A549 (cell line): Measurements from ENCODE around the gene UNC13A. TPM values are rescaled to one million over a fixed set of nuclear protein-coding genes. Genes with fewer than 3 reads are reported as not detected.

Source experiments
- ATAC-seq, 2 experiments: fragments of 200-7000 bp in 1 of 2; fragments of >200 bp in 1 of 2; cut with Nextera tagmentation in 1 of 2; cut with Tn5 transposase in 1 of 2; 3 replicates each; pipeline versions ENCODE4 v1.8.0 to v1.9.1; 2018 to 2020; ENCODE audit warnings: mild to moderate bottlenecking in 1 of 2, moderate library complexity in 1 of 2
- CTCF ChIA-PET: fragments of 300-600 bp; sonication (Branson Sonifier 250); formaldehyde crosslinking; extraction: SDS; loops from one replicate; lab custom pipeline; 2021; ENCODE audit warnings: antibody characterized with exemption, inconsistent platforms; lab: Yijun Ruan, JAX
- POLR2A ChIA-PET: fragments of 350-600 bp; formaldehyde crosslinking; extraction: SDS; loops from one replicate; lab custom pipeline; 2021; ENCODE audit warnings: antibody characterized with exemption, inconsistent platforms; lab: Yijun Ruan, JAX
- DNase-seq, 2 experiments: peaks; one replicate each; pipeline versions ENCODE4 v3.0.0 to v3.0.0-alpha.2; 2011 to 2016; ENCODE audit warnings: low read depth in 1 of 2, low spot score in 1 of 2
- FAIRE-seq: peaks from 2 replicates; lab custom pipeline; 2011; peaks lifted over from hg19 to GRCh38; lab: Jason Lieb, UNC
- H3K27ac ChIP-seq, 2 experiments: fragments of >200 bp; sonication (Bioruptor Twin); formaldehyde crosslinking; 3 replicates each; pipeline ENCODE4 v1.5.1; 2016 to 2017
- H3K4me1 ChIP-seq: fragments of >200 bp; sonication (Bioruptor Twin); formaldehyde crosslinking; 3 replicates; pipeline ENCODE4 v1.6.1; 2016
- H3K4me2 ChIP-seq: fragments of >200 bp; sonication (Bioruptor Twin); formaldehyde crosslinking; 3 replicates; pipeline ENCODE4 v1.6.1; 2016
- H3K4me3 ChIP-seq: fragments of >200 bp; sonication (Bioruptor Twin); formaldehyde crosslinking; 3 replicates; pipeline ENCODE4 v1.5.1; 2016
- H3K9me3 ChIP-seq: fragments of >200 bp; sonication (Bioruptor Twin); formaldehyde crosslinking; 3 replicates; pipeline ENCODE4 v1.6.1; 2016
- CHD2 ChIP-seq: fragments of 150-350 bp; IDR thresholded peaks from 2 replicates; pipeline ENCODE4 v1.6.1; 2014; ENCODE audit warnings: low read length; ENCODE audit not compliant: partially characterized antibody
- ESRRA ChIP-seq: fragments of 150-350 bp; IDR thresholded peaks from 2 replicates; pipeline ENCODE4 v1.6.1; 2014; ENCODE audit warnings: mild to moderate bottlenecking, low read length, borderline replicate concordance
- FOSL2 ChIP-seq, 2 experiments: fragments of 450-650 bp in 1 of 2; fragments of >200 bp in 1 of 2; sonication (Bioruptor Twin) in 1 of 2; formaldehyde crosslinking; IDR thresholded peaks; 2 replicates each; pipeline versions ENCODE4 v1.5.0 to v1.6.1; 2016 to 2020; ENCODE audit warnings: mild to moderate bottlenecking in 1 of 2, moderate library complexity in 1 of 2
- HMGXB4 ChIP-seq: fragments of 250-450 bp; sonication (Bioruptor Pico); IDR thresholded peaks from 2 replicates; pipeline ENCODE4 v1.5.0; 2021; ENCODE audit warnings: mild to moderate bottlenecking, moderate library complexity, borderline replicate concordance
- MAZ ChIP-seq: fragments of 150-350 bp; IDR thresholded peaks from 2 replicates; pipeline ENCODE4 v1.6.1; 2014; ENCODE audit warnings: antibody characterized with exemption, low read depth, low read length, borderline replicate concordance
- NPAS2 ChIP-seq: fragments of 250-450 bp; sonication (Bioruptor Pico); IDR thresholded peaks from 2 replicates; pipeline ENCODE4 v1.8.0; 2022; ENCODE audit warnings: mild to moderate bottlenecking, moderate library complexity, borderline replicate concordance
- POLR2A ChIP-seq: IDR thresholded peaks from 2 replicates; pipeline ENCODE4 v1.6.1; 2012; ENCODE audit warnings: mild to moderate bottlenecking, low read length
- POLR2AphosphoS2 ChIP-seq: conservative IDR thresholded peaks from 2 replicates; pipeline ENCODE4 v1.6.1; 2012; ENCODE audit warnings: low read length, improper control_type of control experiment, inconsistent platforms
- RAD21 ChIP-seq, 2 experiments: fragments of >200 bp in 1 of 2; sonication (Bioruptor Twin) in 1 of 2; formaldehyde crosslinking in 1 of 2; IDR thresholded peaks in 1 of 2; conservative IDR thresholded peaks in 1 of 2; 2 replicates in 1 of 2; 3 replicates in 1 of 2; pipeline ENCODE4 v1.6.1; 2012 to 2018; ENCODE audit warnings: inconsistent platforms in 1 of 2
- RARB ChIP-seq: fragments of 250-450 bp; sonication (Bioruptor Pico); IDR thresholded peaks from 2 replicates; pipeline ENCODE4 v1.8.0; 2021; ENCODE audit warnings: mild to moderate bottlenecking, moderate library complexity
- RCOR1 ChIP-seq: fragments of 150-350 bp; IDR thresholded peaks from 2 replicates; pipeline ENCODE4 v1.6.1; 2014; ENCODE audit warnings: antibody characterized with exemption, low read length, low read depth
- RFX5 ChIP-seq: fragments of 450-650 bp; IDR thresholded peaks from 2 replicates; pipeline ENCODE4 v1.7.1; 2014; ENCODE audit warnings: antibody characterized with exemption, mild to moderate bottlenecking, moderate library complexity
- TFCP2L1 ChIP-seq: fragments of 250-450 bp; sonication (Bioruptor Pico); IDR thresholded peaks from 2 replicates; pipeline ENCODE4 v1.5.0; 2021; ENCODE audit warnings: mild to moderate bottlenecking
- WGBS: methylation state at CpG from one replicate; pipeline ENCODE4 v1.1.6; 2017; ENCODE audit errors: missing lambda C conversion rate; 5-methylcytosine and 5-hydroxymethylcytosine counted together
- polyA plus RNA-seq, 4 experiments: library from polyadenylated mRNA; depleted of rRNA in 3 of 4; stranded (reverse); fragments of >200 nt; fragmentation: RNase III in 1 of 4; extraction: RNeasy Plus Mini Kit Qiagen cat#74134 plus additional on column Dnase treatment in 1 of 4; gene quantifications; 2 replicates in 3 of 4; 3 replicates in 1 of 4; pipeline ENCODE4 v1.2.3, GENCODE V29; 2011 to 2017
- TF ChIP-seq, protein P1 (sequence below): fragments of 150-350 bp; IDR thresholded peaks from 2 replicates; pipeline ENCODE4 v1.6.1; 2014; ENCODE audit warnings: low read depth, mild to moderate bottlenecking, low read length

Gene UNC13A
- polyA plus RNA-seq, 2 of the 4 experiments (the other 2 are of a cell fraction), result 3.1 to 4.2 TPM

- CTCF ChIA-PET, result no interaction called here
- H3K4me3 ChIP-seq, result no peak overlapping the region
- 78% methylated on average over 8 of the region's 9 CpGs for WGBS
- peak in 1 of 2 experiments; percentile 48; a peak in 3 of 6 replicates for ATAC-seq
- no peaks in the 10 kb centered on the region for H3K4me1 ChIP-seq
- DNase-seq, result peak; percentile 31 to 39
- POLR2A ChIA-PET, result no interaction called here
- H3K9me3 ChIP-seq, result no peaks in the 10 kb centered on the region; the same call in 2 of the 3 replicates
- no peak for FAIRE-seq
- no peak overlapping the region for H3K27ac ChIP-seq
- no peak overlapping the region for H3K4me2 ChIP-seq
- TF ChIP-seq RAD21 (conservative IDR thresholded peaks at IDR 0.05 in 1 of 2, IDR thresholded peaks at IDR 0.05 in 1 of 2), result no peak
- no peak for TF ChIP-seq FOSL2 (IDR thresholded peaks at IDR 0.05)
- TF ChIP-seq FOSL2 (CRISPR knock-in tag; IDR thresholded peaks at IDR 0.05), result no peak
- TF ChIP-seq POLR2AphosphoS2, result no peak
- TF ChIP-seq TFCP2L1 (CRISPR knock-in tag), result no peak
- no peak for TF ChIP-seq RARB
- TF ChIP-seq CHD2, result no peak
- TF ChIP-seq, protein P1, sequence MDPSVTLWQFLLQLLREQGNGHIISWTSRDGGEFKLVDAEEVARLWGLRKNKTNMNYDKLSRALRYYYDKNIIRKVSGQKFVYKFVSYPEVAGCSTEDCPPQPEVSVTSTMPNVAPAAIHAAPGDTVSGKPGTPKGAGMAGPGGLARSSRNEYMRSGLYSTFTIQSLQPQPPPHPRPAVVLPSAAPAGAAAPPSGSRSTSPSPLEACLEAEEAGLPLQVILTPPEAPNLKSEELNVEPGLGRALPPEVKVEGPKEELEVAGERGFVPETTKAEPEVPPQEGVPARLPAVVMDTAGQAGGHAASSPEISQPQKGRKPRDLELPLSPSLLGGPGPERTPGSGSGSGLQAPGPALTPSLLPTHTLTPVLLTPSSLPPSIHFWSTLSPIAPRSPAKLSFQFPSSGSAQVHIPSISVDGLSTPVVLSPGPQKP, result no peak
Measured at GRCh38 chr19:17654993-17655392, 33.2 kb downstream of the UNC13A start.

GRCh38 chr19:17652627-17653026 is 35.5 kb downstream of the UNC13A start:
- Histone ChIP-seq H3K27ac (no peak overlapping the region), H3K9me3 (no peaks in the 10 kb centered on the region; the same call in 2 of the 3 replicates), H3K4me1 (no peaks in the 10 kb centered on the region), H3K4me3 (no peak overlapping the region), H3K4me2 (no peak overlapping the region)
- POLR2A ChIA-PET, result interaction anchor here (0.6 kb wide), 1 partner anchor 175 kb away, joined by 3 read pairs; no protein-coding TSS in a partner anchor
- 78% methylated on average over 3 of the region's 4 CpGs for WGBS
- no peak for ATAC-seq
- no peak for DNase-seq
- CTCF ChIA-PET, result interaction anchor here (1.1 kb wide), 1 partner anchor 49 kb away, joined by 4 read pairs; no protein-coding TSS in a partner anchor
- TF ChIP-seq RCOR1 (no peak), HMGXB4 (CRISPR knock-in tag) (no peak), RFX5 (no peak)
- FAIRE-seq, result no peak

GRCh38 chr19:17648786-17649185 is 39.4 kb downstream of the UNC13A start:
- FAIRE-seq (no peak), DNase-seq (no peak), ATAC-seq (no peak)
- ChIA-PET CTCF (no interaction called here), POLR2A (no interaction called here)
- TF ChIP-seq POLR2A, result no peak
- TF ChIP-seq HMGXB4 (CRISPR knock-in tag), result no peak
- TF ChIP-seq MAZ, result no peak
- TF ChIP-seq NPAS2 (CRISPR knock-in tag), result no peak
- no peak for TF ChIP-seq ESRRA
- H3K9me3 ChIP-seq, result no peaks in the 10 kb centered on the region
- 93% methylated on average over 5 of the region's 12 CpGs for WGBS
- no peak overlapping the region for H3K27ac ChIP-seq
- H3K4me2 ChIP-seq, result no peak overlapping the region
- no peak overlapping the region for H3K4me3 ChIP-seq
- no peaks in the 10 kb centered on the region for H3K4me1 ChIP-seq
